Stimulated activated CD8-positive, alpha-beta memory T cell treated with anti-CD3 and anti-CD28 coated beads, Interleukin-7, amount 100 ng/mL, for 1 hour (primary cell): Measurements from ENCODE around the gene RASGRP1.

Experiments
- DNase-seq, 2 donors: peaks; one replicate each; pipeline ENCODE4 v3.0.0-alpha.2; 2020; ENCODE audit warnings: low read depth in 2 of 2

The RASGRP1 gene

DNA sequence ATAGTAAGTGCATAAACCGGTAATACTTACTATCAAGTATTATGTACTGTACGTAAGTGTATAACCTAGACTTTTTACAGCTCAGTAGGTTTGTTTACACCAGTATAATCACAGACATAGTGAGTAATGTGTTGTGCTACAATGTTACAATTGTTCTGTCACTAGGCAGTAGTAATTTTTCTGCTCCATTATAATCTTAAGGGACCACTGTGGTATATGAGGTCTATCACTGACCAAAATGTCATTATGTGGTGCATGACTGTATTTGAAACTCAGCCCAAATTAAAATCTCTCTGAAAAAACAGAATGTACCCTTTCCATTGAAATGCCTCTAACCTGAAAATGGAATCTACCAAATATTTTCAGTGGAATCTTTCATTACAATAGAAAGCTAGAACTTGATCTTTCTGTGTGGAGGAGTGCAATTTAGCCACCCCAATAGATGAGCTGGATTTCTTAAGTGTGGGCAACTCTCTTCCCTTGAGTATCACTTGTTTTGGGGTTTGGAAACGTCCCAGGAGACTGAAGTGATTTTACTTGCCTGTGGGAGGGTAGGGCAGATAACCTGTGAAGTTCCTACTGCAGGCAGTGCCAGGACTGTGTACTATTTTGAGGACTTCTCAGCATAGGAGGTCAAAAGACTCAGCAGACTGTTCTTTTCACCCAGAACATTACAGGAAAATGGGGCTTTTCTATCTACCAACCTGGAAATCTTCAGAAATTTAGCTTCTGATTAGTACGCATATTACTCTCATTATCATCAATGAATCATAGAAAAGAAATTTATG, 59.7 kb downstream of the RASGRP1 start:
- no peak for DNase-seq

GRCh38 chr15:38503496-38503895, 61.1 kb downstream of the RASGRP1 start:
- no peak for DNase-seq

GRCh38 chr15:38499651-38500050, 65.0 kb downstream of the RASGRP1 start:
- no peak for DNase-seq

DNA sequence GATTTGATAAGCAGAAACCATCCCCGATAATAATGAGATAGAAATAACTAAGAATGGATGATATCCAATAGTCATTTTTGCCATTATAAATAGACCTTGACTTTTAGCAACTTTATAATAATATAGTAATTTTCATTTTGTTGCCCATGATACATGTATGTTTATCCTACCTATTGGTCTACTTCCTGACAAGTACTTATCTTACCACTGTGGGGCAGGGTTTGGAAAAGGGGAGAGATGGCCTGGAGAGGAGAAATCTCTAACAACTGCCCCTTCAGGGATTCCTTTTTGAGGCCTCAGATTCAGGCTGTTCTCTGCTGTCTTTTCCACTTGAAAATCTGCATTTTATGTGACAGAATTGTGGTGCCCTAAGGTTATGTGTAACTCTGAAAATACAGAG, 68.5 kb downstream of the RASGRP1 start:
- DNase-seq: no peak

- DNase-seq: no peak
These were observed 74.2 kb downstream of the RASGRP1 start for GRCh38 chr15:38490242-38490922.

DNA sequence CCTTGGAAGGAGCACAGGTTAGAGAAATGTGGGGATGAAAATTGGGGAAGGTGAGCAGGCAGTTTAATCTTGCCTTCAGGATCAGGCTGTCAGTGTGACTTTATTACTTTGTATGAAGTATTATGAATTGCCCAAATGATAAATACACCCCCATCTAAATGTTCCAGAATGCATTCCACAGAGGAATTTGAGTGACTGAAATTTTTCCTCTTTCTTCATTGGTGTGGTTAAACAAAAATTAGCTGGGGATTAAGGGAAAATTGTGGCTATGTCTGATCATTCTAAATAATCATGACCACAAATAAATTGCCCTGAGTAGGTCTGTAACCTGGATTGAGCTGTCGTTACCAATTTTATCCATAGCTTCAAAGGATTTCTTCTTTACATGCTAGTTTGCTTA, 77.2 kb downstream of the RASGRP1 start:
- DNase-seq: no peak

GRCh38 chr15:38486936-38487335, 77.7 kb downstream of the RASGRP1 start:
- no peak for DNase-seq

DNA sequence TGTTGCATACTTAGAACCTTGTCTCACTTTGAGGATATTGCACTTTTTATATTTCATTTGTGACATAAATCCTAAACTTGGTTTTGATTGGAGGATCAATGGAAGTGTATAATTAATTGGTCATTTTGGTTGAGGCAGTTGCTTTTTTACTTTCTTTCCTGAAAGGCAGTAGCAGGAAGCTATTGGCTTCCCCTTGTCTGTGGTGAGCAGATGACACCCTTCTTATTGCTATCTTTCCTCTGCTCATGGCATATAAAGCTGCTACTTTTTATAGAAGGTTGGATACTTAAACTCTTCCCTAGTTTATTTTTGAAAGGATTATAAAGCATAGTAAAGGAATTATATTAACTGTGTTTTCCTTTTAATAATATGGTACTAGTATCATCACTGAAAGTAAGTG, 82.0 kb downstream of the RASGRP1 start:
- DNase-seq: no peak

DNA sequence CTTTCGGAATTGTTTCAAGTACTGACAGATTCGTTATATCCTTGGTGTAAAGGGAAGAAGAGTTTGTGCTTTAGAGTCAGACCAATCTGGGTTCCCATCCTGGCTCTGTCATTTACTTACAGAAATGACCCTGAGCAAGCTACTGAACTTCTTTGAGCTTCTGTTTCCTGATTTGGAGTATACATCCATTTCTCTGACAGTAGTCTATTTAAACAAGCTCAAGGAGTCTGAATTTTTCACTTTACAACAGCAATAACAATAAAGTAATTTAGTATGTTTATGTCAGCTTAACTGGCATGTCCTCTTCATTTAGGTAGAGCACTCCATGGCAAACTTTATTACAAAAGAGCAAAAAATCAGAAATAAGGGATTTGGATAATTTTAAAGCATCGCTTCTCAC, 82.9 kb downstream of the RASGRP1 start:
- no peak for DNase-seq

DNA sequence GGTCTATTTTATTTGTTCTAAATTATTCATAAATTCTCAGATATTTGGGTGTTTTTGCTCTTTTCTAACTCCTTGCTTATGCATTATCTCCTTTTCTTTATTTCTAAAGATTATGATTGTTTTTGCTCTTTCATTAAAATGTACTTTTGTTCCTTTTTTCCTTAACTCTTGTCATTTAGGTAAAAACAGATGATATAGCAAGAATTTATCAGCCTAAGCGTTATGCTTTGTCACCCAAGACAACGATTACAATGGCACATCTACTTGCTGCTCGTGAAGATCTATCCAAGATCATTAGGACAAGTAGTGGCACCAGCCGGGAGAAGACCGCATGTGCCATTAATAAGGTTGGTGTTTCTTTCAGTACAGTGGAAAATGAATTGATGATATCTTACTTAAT, 83.5 kb downstream of the RASGRP1 start:
- no peak for DNase-seq

- DNase-seq: no peak
These were observed 84.9 kb downstream of the RASGRP1 start for GRCh38 chr15:38479756-38480155.

GRCh38 chr15:38479266-38479665, 85.3 kb downstream of the RASGRP1 start:
- no peak for DNase-seq

- no peak for DNase-seq
These were observed 87.0 kb downstream of the RASGRP1 start for GRCh38 chr15:38477637-38478036.

DNA sequence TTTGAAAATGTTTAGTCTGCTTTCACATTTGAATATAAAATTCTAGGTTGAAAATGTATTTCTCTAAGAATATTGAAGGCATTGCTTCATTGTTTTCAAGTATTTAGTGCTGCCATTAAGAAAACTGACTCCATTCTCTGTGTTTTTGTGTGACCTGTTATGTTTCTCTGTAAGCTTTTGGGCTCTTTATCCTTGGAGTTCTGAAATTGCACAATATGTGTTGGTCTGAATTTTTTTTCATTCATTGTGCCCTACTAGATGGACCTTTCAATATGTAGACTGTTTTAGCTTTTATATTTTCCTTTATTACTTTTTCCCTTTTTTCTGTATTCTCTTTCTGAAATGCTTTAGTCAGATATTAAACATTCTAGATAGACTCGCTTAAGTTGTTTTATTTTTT, 88.5 kb downstream of the RASGRP1 start:
- no peak for DNase-seq

GRCh38 chr15:38475361-38475760, 89.3 kb downstream of the RASGRP1 start:
- no peak for DNase-seq

GRCh38 chr15:38474155-38474757, 90.4 kb downstream of the RASGRP1 start:
- no peak for DNase-seq

DNA sequence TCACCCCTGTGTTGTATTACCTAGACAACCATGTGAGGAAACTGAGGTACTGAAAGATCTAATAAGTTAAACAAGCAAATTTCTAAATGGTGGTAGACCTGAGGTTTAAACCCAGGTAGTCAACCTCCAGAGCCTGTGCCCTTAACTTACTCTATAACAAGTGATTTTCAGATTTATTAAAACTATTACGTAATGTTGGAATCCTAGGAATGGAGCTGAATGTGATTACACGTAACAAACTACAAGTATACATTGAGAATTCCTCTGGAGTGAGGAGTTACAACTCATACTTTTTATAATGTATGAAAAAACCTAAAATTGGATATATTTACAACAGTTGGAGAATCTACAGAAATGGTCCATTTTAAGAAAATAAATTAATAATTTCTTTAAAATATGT, 92.6 kb downstream of the RASGRP1 start:
- no peak for DNase-seq

GRCh38 chr15:38470816-38471215, 93.8 kb downstream of the RASGRP1 start:
- no peak for DNase-seq

- DNase-seq: no peak
These were observed 99.9 kb downstream of the RASGRP1 start for GRCh38 chr15:38464675-38465074.

DNA sequence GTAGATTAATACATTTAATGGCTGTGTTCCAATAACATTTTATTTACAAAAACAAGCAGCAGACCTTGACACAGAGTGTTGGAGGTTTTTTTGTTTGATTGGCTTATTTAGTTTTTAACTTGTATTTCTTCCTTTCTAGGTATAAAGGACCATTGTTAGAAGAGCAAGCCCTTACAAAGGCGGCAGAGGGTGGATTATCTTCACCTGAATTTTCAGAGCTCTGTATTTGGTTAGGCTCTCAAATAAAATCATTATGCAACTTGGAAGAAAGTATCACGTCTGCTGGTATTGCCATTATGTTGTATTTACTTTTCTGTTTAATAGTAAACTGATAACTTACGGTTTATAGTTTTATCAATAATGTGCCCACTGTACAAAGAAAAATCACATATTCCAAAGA, 100.7 kb downstream of the RASGRP1 start:
- DNase-seq: no peak

DNA sequence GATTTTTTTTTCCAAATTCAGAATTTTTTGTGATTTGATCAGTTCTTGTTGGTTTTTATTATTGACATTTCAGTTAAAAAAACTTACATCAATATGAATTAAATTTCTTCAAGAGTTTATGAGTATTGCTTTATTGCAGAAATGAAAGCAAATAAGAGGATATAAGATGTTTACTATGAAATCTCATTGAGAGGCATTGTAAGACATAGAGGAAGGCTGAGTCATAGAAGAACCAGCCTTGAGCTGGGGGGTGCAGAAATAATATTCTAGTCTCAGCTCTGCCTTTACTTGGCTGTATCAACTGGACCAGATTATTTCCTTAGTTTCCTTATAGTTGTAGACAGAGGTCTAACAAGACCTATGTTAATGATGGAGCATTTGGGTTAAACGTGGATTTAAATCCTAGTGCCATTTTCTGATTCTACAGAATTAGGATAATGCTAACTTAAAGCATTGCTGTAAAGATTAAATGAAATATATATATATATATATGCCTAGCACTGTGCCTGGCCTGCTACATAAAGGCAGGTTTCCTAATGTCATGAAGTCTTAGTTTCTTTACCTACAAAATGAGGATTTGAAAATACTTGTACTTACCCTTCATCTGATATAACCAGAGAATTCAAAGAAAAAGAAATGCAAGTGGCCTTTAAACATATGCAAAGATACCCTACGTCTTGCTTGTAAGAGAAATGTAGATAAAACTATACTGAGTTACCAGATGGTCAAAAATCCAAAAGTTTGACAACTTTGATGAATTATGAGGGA, 103.4 kb downstream of the RASGRP1 start:
- DNase-seq: no peak

DNA sequence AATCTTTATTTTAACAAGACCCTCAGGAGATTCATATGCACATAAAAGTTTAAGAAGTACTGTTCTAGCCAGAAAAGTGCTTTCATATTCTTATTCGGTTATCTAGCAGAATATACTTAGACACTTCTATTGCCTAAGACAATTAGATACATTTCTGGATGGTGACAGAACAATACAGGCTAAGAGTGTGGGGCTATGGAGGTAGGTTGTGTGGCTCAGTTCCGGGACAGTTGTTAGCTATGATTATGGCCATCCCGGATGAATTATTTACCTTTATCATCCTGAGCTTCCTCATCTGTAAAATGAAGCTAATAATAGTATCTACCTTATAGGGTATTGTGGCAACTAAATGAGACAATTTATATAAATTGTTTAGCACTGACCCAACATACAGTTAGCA, 104.1 kb downstream of the RASGRP1 start:
- no peak for DNase-seq
